Gastrocnemius medialis (tissue), 4 donors: Measurements from ENCODE around the gene LRIT3. TPM values are rescaled to one million over a fixed set of nuclear protein-coding genes. Genes with fewer than 3 reads are reported as not detected.

Experiments used
- ATAC-seq, 2 donors: fragments of 150-250 bp; one replicate each; pipeline ENCODE4 v1.9.1; 2016
- DNase-seq, 2 donors: peaks; one replicate each; pipeline ENCODE4 v3.0.0-alpha.2; 2019
- H3K27ac ChIP-seq, 4 donors: fragments of 200-600 bp; sonication (generic); 1 replicate in 1 of 4; 2 replicates in 3 of 4; pipeline ENCODE4 v1.5.1; 2016 to 2018; ENCODE audit warnings: mild to moderate bottlenecking in 2 of 4, moderate library complexity in 1 of 4
- H3K27me3 ChIP-seq, 3 donors: fragments of 200-600 bp; sonication (generic) in 2 of 3; 1 replicate in 1 of 3; 2 replicates in 2 of 3; pipeline versions ENCODE4 v1.5.1 to v1.6.0; 2016 to 2019; ENCODE audit warnings: mild to moderate bottlenecking in 1 of 3, moderate library complexity in 1 of 3
- H3K36me3 ChIP-seq, 2 donors: fragments of 200-600 bp; sonication (generic) in 1 of 2; one replicate each; pipeline ENCODE4 v1.5.1; 2017 to 2018
- H3K4me1 ChIP-seq, 2 donors: fragments of 200-600 bp; sonication (generic) in 1 of 2; one replicate each; pipeline ENCODE4 v1.5.1; 2016 to 2017; ENCODE audit warnings: mild to moderate bottlenecking in 2 of 2
- H3K4me3 ChIP-seq, 4 donors: fragments of 200-600 bp; sonication (generic) in 3 of 4; 1 replicate in 1 of 4; 2 replicates in 3 of 4; pipeline ENCODE4 v1.5.1; 2016 to 2019; ENCODE audit warnings: mild to moderate bottlenecking in 2 of 4
- H3K9me3 ChIP-seq, 3 donors: fragments of 200-600 bp; sonication (generic) in 2 of 3; 1 replicate in 1 of 3; 2 replicates in 2 of 3; pipeline ENCODE4 v1.5.1; 2016 to 2019
- CTCF ChIP-seq, 5 experiments: fragments of 450-650 bp in 3 of 5; fragments of 200-600 bp in 2 of 5; sonication (generic) in 2 of 5; IDR thresholded peaks in 4 of 5; conservative IDR thresholded peaks in 1 of 5; 1 replicate in 4 of 5; 2 replicates in 1 of 5; pipeline ENCODE4 v1.5.1; 2016 to 2019; ENCODE audit warnings: antibody characterized with exemption in 5 of 5, mild to moderate bottlenecking in 3 of 5, moderate library complexity in 3 of 5
- POLR2A ChIP-seq, 2 donors: fragments of 450-650 bp; IDR thresholded peaks; one replicate each; pipeline ENCODE4 v1.6.1; 2017; ENCODE audit warnings: antibody characterized with exemption in 2 of 2, mild to moderate bottlenecking in 2 of 2, moderate library complexity in 2 of 2
- in situ Hi-C, 4 donors: fragments of 200-750 bp; cut with MboI; loops; one replicate each; pipeline versions ENCODE4 v1.15.0 to v1.8.0; 2017; ENCODE audit warnings: low sequenced_read_pairs in 4 of 4
- intact Hi-C: fragments of 100-400 bp; cut with DNase I; formaldehyde crosslinking; loops from one replicate; pipeline ENCODE4 v1.15.1; 2023; ENCODE audit warnings: low total_unique reads
- total RNA-seq, 4 donors: library from RNA; depleted of rRNA; stranded (reverse); fragments of >200 nt; gene quantifications; one replicate each; pipeline versions ENCODE4 v1.1.0 to v1.2.3, GENCODE V29; 2016

Gene LRIT3
- total RNA-seq, 4 donors from 2014 or later = 0.15 to 0.25 TPM; not detected in 2

GRCh38 chr4:109921384-109921808 lies 73.5 kb downstream of the LRIT3 start:
- Histone ChIP-seq H3K36me3 (no peaks in the 10 kb centered on the region), H3K27ac (peak overlapping the region in 2 of 4 donors; percentile 10 to 34), H3K9me3 (no peaks in the 10 kb centered on the region), H3K27me3 (no peaks in the 10 kb centered on the region), H3K4me1 (peaks cover 24 to 55% of the 10 kb centered on the region in 2 donors), H3K4me3 (no peak overlapping the region)
- DNase-seq (no peak), ATAC-seq (peak; percentile 76 to 80)
- intact Hi-C loops = no loop called here
- in situ Hi-C loops = no loop called here
- TF ChIP-seq CTCF (IDR thresholded peaks at IDR 0.05 in 4 of 5, conservative IDR thresholded peaks at IDR 0.05 in 1 of 5) (no peak), POLR2A (IDR thresholded peaks at IDR 0.05) (no peak)

Other genes starting within 250 kb of the LRIT3 start
- 10 to 100 TPM in 1 of 4 donors, 1 to 10 TPM in 3; 6.6 to 25.2 (median 9.0) TPM for gene CASP6, start 144.7 kb upstream of the LRIT3 start, total RNA-seq
- 10 to 100 TPM; 26.7 to 83.1 (median 57.6) TPM for gene PLA2G12A, start 118.0 kb upstream of the LRIT3 start, total RNA-seq
- gene CFI, start 46.1 kb upstream of the LRIT3 start, total RNA-seq = 1 to 10 TPM; 1.1 to 3.7 (median 3.3) TPM
- gene GAR1, start 32.3 kb upstream of the LRIT3 start, total RNA-seq = 1 to 10 TPM; 2.8 to 7.2 (median 3.5) TPM
- not detected for gene RRH, start 20.1 kb upstream of the LRIT3 start, total RNA-seq
- gene EGF, start 64.8 kb downstream of the LRIT3 start, total RNA-seq = 10 to 100 TPM; 12.1 to 58.5 (median 21.3) TPM